GM10847 (cell line): ENCODE results near the gene HOXA2.

Experiments used
- POLR2A ChIP-seq: IDR thresholded peaks from 2 replicates; pipeline ENCODE4 v1.6.1; 2011; ENCODE audit not compliant: insufficient read length; ENCODE audit errors: extremely low read depth

Gene HOXA2

GRCh38 chr7:27093184-27093895 lies 9.1 kb downstream of the HOXA2 start:
- no peak for TF ChIP-seq POLR2A

DNA sequence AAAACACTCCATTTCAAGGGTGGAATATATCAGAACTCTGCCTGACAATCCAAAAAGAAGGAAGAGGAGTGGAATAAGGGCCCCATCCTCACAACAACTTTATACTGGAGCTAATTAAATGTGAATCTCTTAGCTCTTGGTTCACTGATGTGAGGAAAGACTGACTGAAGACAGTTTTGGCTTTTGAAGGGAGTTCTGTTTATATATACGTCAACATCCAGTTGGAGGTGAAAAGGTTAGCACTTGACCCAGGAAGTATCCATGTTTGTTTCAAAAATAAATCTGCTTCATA lies 9.7 kb downstream of the HOXA2 start:
- no peak for TF ChIP-seq POLR2A

- TF ChIP-seq POLR2A = no peak
These were observed 10.3 kb downstream of the HOXA2 start for GRCh38 chr7:27091941-27092818.

DNA sequence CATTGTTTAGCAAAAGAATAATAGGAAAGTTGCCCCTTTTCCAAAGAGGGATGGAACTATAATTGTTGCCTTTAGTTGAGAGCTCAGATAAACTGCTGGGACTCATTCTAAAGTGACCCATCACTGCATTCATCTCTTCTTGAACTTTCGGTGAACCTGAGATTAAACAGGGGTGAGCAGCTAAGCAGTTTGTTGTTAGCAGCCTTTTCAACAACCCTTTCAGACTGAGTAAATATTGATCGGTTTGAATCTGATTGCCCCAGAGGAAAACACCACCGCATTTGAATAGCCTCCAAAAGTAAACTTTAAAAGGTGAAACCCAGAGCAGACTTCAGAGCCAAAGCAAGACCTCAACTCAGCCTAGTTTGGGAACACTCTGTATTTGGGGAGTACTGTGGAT lies 11.4 kb downstream of the HOXA2 start:
- TF ChIP-seq POLR2A = no peak

DNA sequence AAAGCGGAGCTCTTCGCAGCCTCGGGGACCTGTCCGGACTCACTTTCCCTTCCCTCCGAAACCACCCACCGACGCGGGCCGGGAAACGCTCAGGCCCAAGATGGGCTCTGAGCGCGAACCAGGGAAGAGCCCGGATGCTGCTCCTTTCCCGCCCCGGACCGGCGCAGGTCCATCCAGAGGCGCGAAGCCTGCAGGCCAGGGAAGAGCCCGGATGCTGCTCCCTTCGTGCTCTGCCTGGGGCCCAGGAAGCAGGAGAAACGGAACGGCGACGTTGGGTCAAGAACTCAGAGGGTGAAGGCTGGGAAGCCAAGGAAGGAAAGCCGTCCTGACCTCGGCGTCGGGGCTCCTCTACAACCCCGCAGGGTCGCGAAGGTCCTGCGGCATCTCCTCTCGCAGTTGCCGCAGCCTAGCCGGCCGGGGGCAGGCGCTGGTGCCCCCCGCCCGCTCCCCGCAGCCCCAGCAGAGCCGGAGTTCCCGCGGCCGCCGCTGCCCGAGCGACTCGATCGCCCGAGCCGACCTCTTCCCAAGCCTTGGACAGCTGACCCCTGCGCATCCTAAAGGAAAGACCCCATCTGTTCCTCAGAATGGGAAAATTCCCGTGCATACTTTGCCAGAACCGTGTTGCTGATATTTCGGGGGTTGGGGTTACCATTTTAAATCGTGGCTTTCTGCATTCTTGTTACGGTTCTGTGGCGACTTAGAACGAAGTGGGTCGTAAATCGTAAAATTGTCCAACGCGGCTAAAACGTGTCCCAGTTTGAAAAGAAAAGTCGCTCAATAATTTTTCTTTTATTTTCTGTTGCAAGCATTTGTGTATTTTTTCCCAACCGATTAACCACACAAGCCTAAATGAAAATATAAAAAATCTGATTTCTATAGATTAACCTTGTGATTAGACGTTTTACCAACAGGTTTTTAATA lies 14.2 kb downstream of the HOXA2 start:
- no peak for TF ChIP-seq POLR2A

GRCh38 chr7:27083646-27084045 lies 18.8 kb downstream of the HOXA2 start:
- TF ChIP-seq POLR2A = no peak

GRCh38 chr7:27082171-27082570 lies 20.3 kb downstream of the HOXA2 start:
- TF ChIP-seq POLR2A = no peak

DNA sequence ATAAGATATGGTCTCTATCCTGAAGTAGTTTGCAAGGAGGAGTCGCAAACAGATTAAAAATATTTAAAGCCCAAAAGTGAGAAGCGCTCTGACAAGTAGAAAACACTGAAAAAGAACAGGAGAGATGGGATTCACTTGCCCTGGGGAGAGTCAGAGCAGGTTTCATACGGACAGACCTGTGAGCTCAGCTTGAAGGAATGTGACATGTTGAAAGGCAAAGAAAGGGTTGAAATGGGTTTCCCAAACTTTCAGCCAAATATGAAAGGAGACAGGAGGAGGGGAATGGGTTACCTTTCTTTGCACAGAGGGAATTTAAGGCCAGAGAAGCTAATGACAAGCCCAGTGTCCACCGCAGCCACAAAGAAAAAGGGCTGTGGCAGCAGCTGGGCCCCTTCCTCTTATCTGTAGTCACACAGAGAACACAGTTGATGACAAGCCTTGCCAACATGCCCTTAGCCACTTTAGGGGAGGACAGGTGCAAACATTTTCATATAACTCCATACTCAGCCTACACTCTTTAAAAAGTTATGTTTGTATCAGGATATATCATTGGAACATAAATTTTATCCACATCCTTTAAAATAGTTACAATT lies 21.5 kb downstream of the HOXA2 start:
- no peak for TF ChIP-seq POLR2A

GRCh38 chr7:27079234-27079975 lies 23.1 kb downstream of the HOXA2 start:
- TF ChIP-seq POLR2A = no peak

DNA sequence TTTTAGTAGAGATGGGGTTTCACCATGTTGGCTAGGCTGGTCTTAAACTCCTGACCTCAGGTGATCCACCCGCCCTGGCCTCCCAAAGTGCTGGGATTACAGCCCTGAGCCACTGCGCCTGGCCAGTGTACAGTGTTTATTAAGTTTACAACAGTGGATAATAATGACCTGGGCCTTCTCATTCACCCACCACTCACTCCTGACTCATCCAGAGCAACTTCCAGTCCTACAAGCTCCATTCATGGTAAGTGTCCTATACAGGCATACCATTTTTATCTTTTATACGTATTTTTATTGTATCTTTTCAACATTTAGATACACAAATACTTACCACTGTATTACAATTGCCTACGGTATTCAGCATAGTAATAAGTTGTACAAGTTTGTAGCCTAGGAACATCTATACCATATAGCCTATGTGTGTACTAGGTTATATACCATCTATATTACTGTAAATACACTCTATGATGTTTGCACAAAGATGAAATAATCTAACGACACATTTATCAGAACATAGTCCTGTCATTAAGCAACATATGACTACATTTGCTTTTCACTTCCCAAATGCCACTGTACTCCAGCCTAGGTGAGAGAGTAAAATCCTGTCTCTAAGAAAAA lies 23.8 kb downstream of the HOXA2 start:
- no peak for TF ChIP-seq POLR2A

GRCh38 chr7:27073076-27073475 lies 29.4 kb downstream of the HOXA2 start:
- TF ChIP-seq POLR2A = no peak

- no peak for TF ChIP-seq POLR2A
These were observed 30.7 kb downstream of the HOXA2 start for GRCh38 chr7:27071622-27072390.

- TF ChIP-seq POLR2A = no peak
These were observed 34.2 kb downstream of the HOXA2 start for GRCh38 chr7:27068259-27068658.
